ENCODE measurements around the gene LCLAT1. TPM values are rescaled to one million over a fixed set of nuclear protein-coding genes. Genes with fewer than 3 reads are reported as not detected.

The LCLAT1 gene
- total and polyA plus RNA-seq, 4 experiments from 2014 or later = 6.1 to 24.9 (median 12.8) TPM

GRCh38 chr2:30404319-30405259, 42.5 kb upstream of the LCLAT1 start:
- no peak overlapping the region for H3K4me3 Mint-ChIP-seq
- Histone ChIP-seq H3K27me3 (ENCODE audit: insufficient read depth, low read length) (no peaks in the 10 kb centered on the region), H3K27ac (ENCODE audit: low read depth, low read length) (no peak overlapping the region), H3K9me3 (ENCODE audit: control insufficient read depth in 1 of 2, low read length in 2 of 2) (no peaks in the 10 kb centered on the region), H3K36me3 (ENCODE audit: insufficient read depth, low read length) (no peaks in the 10 kb centered on the region), H3K4me1 (ENCODE audit: insufficient read depth, low read length) (no peaks in the 10 kb centered on the region), H3K4me3 (ENCODE audit: low read length in 2 of 2) (no peak overlapping the region)
- no peak for DNase-seq
- POLR2A ChIA-PET (ENCODE audit: partially characterized antibody) = no interaction called here
- no peak overlapping the region for H3K27ac Mint-ChIP-seq
- peaks cover 4 to 13% (median 9%) of the 10 kb centered on the region in 4 donors for H3K4me1 Mint-ChIP-seq
- intact Hi-C loops (cut with micrococcal nuclease) = no loop called here
- CTCF ChIA-PET (ENCODE audit: partially characterized antibody) = interaction anchor here (1.0 kb wide), 1 partner anchor 239 kb away, joined by 3 read pairs; no protein-coding TSS in a partner anchor
- H3K27me3 Mint-ChIP-seq = no peaks in the 10 kb centered on the region
- H3K36me3 Mint-ChIP-seq = no peaks in the 10 kb centered on the region
- peaks cover 0 to 2% (median 0%) of the 10 kb centered on the region in 8 donors for H3K9me3 Mint-ChIP-seq

- no peaks in the 10 kb centered on the region for H3K4me1 ChIP-seq (ENCODE audit: insufficient read depth, low read length)
- Mint-ChIP-seq H3K27ac (peak overlapping the region in 1 of 7 donors; percentile 65), H3K9me3 (peaks cover 0 to 2% (median 0%) of the 10 kb centered on the region in 8 donors), H3K27me3 (no peaks in the 10 kb centered on the region), H3K4me1 (peaks cover 7 to 20% (median 12%) of the 10 kb centered on the region in 4 donors), H3K36me3 (no peaks in the 10 kb centered on the region), H3K4me3 (no peak overlapping the region)
- ChIA-PET CTCF (ENCODE audit: partially characterized antibody) (no interaction called here), POLR2A (ENCODE audit: partially characterized antibody) (no interaction called here)
- H3K9me3 ChIP-seq (ENCODE audit: control insufficient read depth in 1 of 2, low read length in 2 of 2) = no peaks in the 10 kb centered on the region
- H3K27me3 ChIP-seq (ENCODE audit: insufficient read depth, low read length) = no peaks in the 10 kb centered on the region
- H3K27ac ChIP-seq (ENCODE audit: low read depth, low read length) = no peak overlapping the region
- no peak for DNase-seq
- no peak overlapping the region for H3K4me3 ChIP-seq (ENCODE audit: low read length in 2 of 2)
- H3K36me3 ChIP-seq (ENCODE audit: insufficient read depth, low read length) = no peaks in the 10 kb centered on the region
- intact Hi-C loops (cut with micrococcal nuclease) = no loop called here
Observed at GRCh38 chr2:30405260-30405605, 41.8 kb upstream of the LCLAT1 start.

GRCh38 chr2:30406853-30407252, 40.2 kb upstream of the LCLAT1 start:
- intact Hi-C loops (cut with micrococcal nuclease) = no loop called here

GRCh38 chr2:30408961-30409387, 38.1 kb upstream of the LCLAT1 start:
- H3K36me3 ChIP-seq (ENCODE audit: insufficient read depth, low read length) = no peaks in the 10 kb centered on the region
- CTCF ChIA-PET (ENCODE audit: partially characterized antibody) = interaction anchor here (0.9 to 2.4 kb wide), 4 partner anchors 8 to 74 kb away, joined by 3 to 7 read pairs (median 3); no protein-coding TSS in a partner anchor
- no peak overlapping the region for H3K4me3 Mint-ChIP-seq

More at GRCh38 chr2:30406853-30407252, 40.2 kb upstream of the LCLAT1 start:
- H3K9me3 Mint-ChIP-seq = peaks cover 0 to 2% (median 0%) of the 10 kb centered on the region in 8 donors
- no peak overlapping the region for H3K27ac Mint-ChIP-seq
- H3K27me3 ChIP-seq (ENCODE audit: insufficient read depth, low read length) = no peaks in the 10 kb centered on the region
- no peaks in the 10 kb centered on the region for H3K27me3 Mint-ChIP-seq
- no peaks in the 10 kb centered on the region for H3K36me3 Mint-ChIP-seq
- H3K27ac ChIP-seq (ENCODE audit: low read depth, low read length) = no peak overlapping the region
- no peaks in the 10 kb centered on the region for H3K36me3 ChIP-seq (ENCODE audit: insufficient read depth, low read length)
- no peaks in the 10 kb centered on the region for H3K9me3 ChIP-seq (ENCODE audit: control insufficient read depth in 1 of 2, low read length in 2 of 2)
- CTCF ChIA-PET (ENCODE audit: partially characterized antibody) = no interaction called here
- H3K4me3 ChIP-seq (ENCODE audit: low read length in 2 of 2) = no peak overlapping the region
- no peaks in the 10 kb centered on the region for H3K4me1 ChIP-seq (ENCODE audit: insufficient read depth, low read length)
- POLR2A ChIA-PET (ENCODE audit: partially characterized antibody) = interaction anchor here (1.4 kb wide), 1 partner anchor 9 kb away, joined by 3 read pairs; no protein-coding TSS in a partner anchor
- peaks cover 10 to 25% (median 16%) of the 10 kb centered on the region in 4 donors for H3K4me1 Mint-ChIP-seq
- no peak overlapping the region for H3K4me3 Mint-ChIP-seq
- DNase-seq = no peak

GRCh38 chr2:30410217-30410616, 36.8 kb upstream of the LCLAT1 start:
- intact Hi-C loops (cut with micrococcal nuclease) = no loop called here

More at GRCh38 chr2:30408961-30409387, 38.1 kb upstream of the LCLAT1 start:
- Mint-ChIP-seq H3K27me3 (no peaks in the 10 kb centered on the region), H3K27ac (peak overlapping the region in 2 of 7 donors; percentile 42 to 81), H3K36me3 (no peaks in the 10 kb centered on the region), H3K4me1 (peaks cover 10 to 21% (median 16%) of the 10 kb centered on the region in 4 donors), H3K9me3 (peaks cover 0 to 2% (median 0%) of the 10 kb centered on the region in 8 donors)
- H3K27me3 ChIP-seq (ENCODE audit: insufficient read depth, low read length) = no peaks in the 10 kb centered on the region
- no peaks in the 10 kb centered on the region for H3K4me1 ChIP-seq (ENCODE audit: insufficient read depth, low read length)
- H3K4me3 ChIP-seq (ENCODE audit: low read length in 2 of 2) = no peak overlapping the region
- intact Hi-C loops (cut with micrococcal nuclease) = no loop called here
- POLR2A ChIA-PET (ENCODE audit: partially characterized antibody) = interaction anchor here (0.9 to 1.4 kb wide), 2 partner anchors 12 to 74 kb away, joined by 3 to 4 read pairs; no protein-coding TSS in a partner anchor
- no peaks in the 10 kb centered on the region for H3K9me3 ChIP-seq (ENCODE audit: control insufficient read depth in 1 of 2, low read length in 2 of 2)
- H3K27ac ChIP-seq (ENCODE audit: low read depth, low read length) = no peak overlapping the region
- no peak for DNase-seq

GRCh38 chr2:30412047-30412683, 34.9 kb upstream of the LCLAT1 start:
- no peaks in the 10 kb centered on the region for H3K27me3 ChIP-seq (ENCODE audit: insufficient read depth, low read length)
- no peaks in the 10 kb centered on the region for H3K36me3 Mint-ChIP-seq
- no peaks in the 10 kb centered on the region for H3K9me3 ChIP-seq (ENCODE audit: control insufficient read depth in 1 of 2, low read length in 2 of 2)
- peaks cover 0 to 2% (median 0%) of the 10 kb centered on the region in 8 donors for H3K9me3 Mint-ChIP-seq
- H3K36me3 ChIP-seq (ENCODE audit: insufficient read depth, low read length) = no peaks in the 10 kb centered on the region
- ChIA-PET POLR2A (ENCODE audit: partially characterized antibody) (interaction anchor here (0.7 to 1.0 kb wide), 3 partner anchors 10 to 60 kb away, joined by 3 read pairs; no protein-coding TSS in a partner anchor), CTCF (ENCODE audit: partially characterized antibody) (interaction anchor here (1.0 to 1.2 kb wide), 2 partner anchors 10 to 17 kb away, joined by 4 read pairs; no protein-coding TSS in a partner anchor)
- no peak overlapping the region for H3K27ac ChIP-seq (ENCODE audit: low read depth, low read length)
- no peak for DNase-seq
- H3K4me3 ChIP-seq (ENCODE audit: low read length in 2 of 2) = no peak overlapping the region
- peaks cover 9 to 21% (median 16%) of the 10 kb centered on the region in 4 donors for H3K4me1 Mint-ChIP-seq
- peak overlapping the region in 2 of 7 donors; percentile 24 to 33 for H3K27ac Mint-ChIP-seq
- no peak overlapping the region for H3K4me3 Mint-ChIP-seq
- H3K27me3 Mint-ChIP-seq = no peaks in the 10 kb centered on the region
- no peaks in the 10 kb centered on the region for H3K4me1 ChIP-seq (ENCODE audit: insufficient read depth, low read length)
- intact Hi-C loops (cut with micrococcal nuclease) = no loop called here

More at GRCh38 chr2:30410217-30410616, 36.8 kb upstream of the LCLAT1 start:
- H3K9me3 ChIP-seq (ENCODE audit: control insufficient read depth in 1 of 2, low read length in 2 of 2) = no peaks in the 10 kb centered on the region
- DNase-seq = no peak
- no peaks in the 10 kb centered on the region for H3K27me3 ChIP-seq (ENCODE audit: insufficient read depth, low read length)
- Mint-ChIP-seq H3K9me3 (peaks cover 0 to 2% (median 0%) of the 10 kb centered on the region in 8 donors), H3K27me3 (no peaks in the 10 kb centered on the region), H3K36me3 (no peaks in the 10 kb centered on the region), H3K4me3 (no peak overlapping the region), H3K27ac (peak overlapping the region in 5 of 7 donors; percentile 18 to 71 (median 37)), H3K4me1 (peaks cover 10 to 21% (median 16%) of the 10 kb centered on the region in 4 donors)
- no peak overlapping the region for H3K27ac ChIP-seq (ENCODE audit: low read depth, low read length)
- no peaks in the 10 kb centered on the region for H3K36me3 ChIP-seq (ENCODE audit: insufficient read depth, low read length)
- ChIA-PET POLR2A (ENCODE audit: partially characterized antibody) (interaction anchor here (0.7 to 1.4 kb wide), 2 partner anchors 11 to 13 kb away, joined by 3 to 4 read pairs; no protein-coding TSS in a partner anchor), CTCF (ENCODE audit: partially characterized antibody) (interaction anchor here (1.1 to 2.4 kb wide), 2 partner anchors 10 to 75 kb away, joined by 3 to 7 read pairs; no protein-coding TSS in a partner anchor)
- no peaks in the 10 kb centered on the region for H3K4me1 ChIP-seq (ENCODE audit: insufficient read depth, low read length)
- no peak overlapping the region for H3K4me3 ChIP-seq (ENCODE audit: low read length in 2 of 2)

Measured in CD4-positive, alpha-beta memory T cell (primary cell).